Sigmoid colon (tissue), 7 donors: ENCODE measurements around the gene TADA3. TPM values are rescaled to one million over a fixed set of nuclear protein-coding genes. Genes with fewer than 3 reads are reported as not detected.

Experiments used
- DNase-seq: peaks from one replicate; pipeline ENCODE4 v3.0.0-alpha.2; 2019
- H3K27ac ChIP-seq, 4 donors: fragments of 200-600 bp; sonication (generic); one replicate each; pipeline ENCODE4 v1.5.1; 2016 to 2019; ENCODE audit warnings: mild to moderate bottlenecking in 1 of 4
- H3K27me3 ChIP-seq, 3 donors: fragments of 200-600 bp; sonication (generic); one replicate each; pipeline ENCODE4 v1.5.1; 2019; ENCODE audit warnings: mild to moderate bottlenecking in 1 of 3
- H3K36me3 ChIP-seq, 4 donors: fragments of 200-600 bp; sonication (generic); one replicate each; pipeline ENCODE4 v1.5.1; 2016 to 2019
- H3K4me1 ChIP-seq, 4 donors: fragments of 200-600 bp; sonication (generic); one replicate each; pipeline ENCODE4 v1.5.1; 2017 to 2019
- H3K4me3 ChIP-seq, 4 donors: fragments of 200-600 bp; sonication (generic); one replicate each; pipeline ENCODE4 v1.5.1; 2017 to 2019; ENCODE audit warnings: mild to moderate bottlenecking in 2 of 4, moderate library complexity in 1 of 4
- H3K9me3 ChIP-seq, 4 donors: fragments of 200-600 bp in 3 of 4; sonication (generic) in 3 of 4; one replicate each; pipeline versions ENCODE4 v1.5.1 to v1.6.1; 2013 to 2019
- CTCF ChIP-seq, 4 experiments: fragments of 450-650 bp in 3 of 4; fragments of 200-600 bp in 1 of 4; IDR thresholded peaks; one replicate each; pipeline ENCODE4 v1.5.1; 2016 to 2019; ENCODE audit warnings: antibody characterized with exemption in 4 of 4, mild to moderate bottlenecking in 3 of 4, moderate library complexity in 2 of 4
- EP300 ChIP-seq, 4 donors: sonication (generic); formaldehyde crosslinking; IDR thresholded peaks; one replicate each; pipeline ENCODE4 v1.6.1; 2017; ENCODE audit warnings: antibody characterized with exemption in 4 of 4
- POLR2A ChIP-seq, 2 donors: fragments of 450-650 bp; IDR thresholded peaks; one replicate each; pipeline ENCODE4 v1.6.1; 2016; ENCODE audit warnings: antibody characterized with exemption in 2 of 2, mild to moderate bottlenecking in 2 of 2, moderate library complexity in 2 of 2
- POLR2AphosphoS5 ChIP-seq, 4 donors: sonication (generic); formaldehyde crosslinking; IDR thresholded peaks; one replicate each; pipeline ENCODE4 v1.6.1; 2017; ENCODE audit warnings: antibody characterized with exemption in 4 of 4
- WGBS, 2 donors: extraction: QIAGEN DNeasy Blood & Tissue Kit; methylation state at CpG; one replicate each; pipeline ENCODE4 v1.1.7; 2013; 5-methylcytosine and 5-hydroxymethylcytosine counted together
- intact Hi-C: fragments of 100-400 bp; cut with DNase I; formaldehyde crosslinking; loops from one replicate; pipeline ENCODE4 v1.15.1; 2023
- polyA plus RNA-seq, 3 donors: library from polyadenylated mRNA; stranded (reverse); fragments of 200-250 nt; gene quantifications; one replicate each; pipeline ENCODE4 v1.2.3, GENCODE V29; 2013
- total RNA-seq, 4 donors: library from RNA; depleted of rRNA; stranded (reverse); fragments of >200 nt; gene quantifications; one replicate each; pipeline ENCODE4 v1.1.0, GENCODE V29; 2016
- donor health status: healthy with polysubstance abuse.
- donor health status: Bipolar disorder and iron deficiency.
- donor health status: healthy.

Gene TADA3
- total and polyA plus RNA-seq, 7 donors = 52.2 to 87.1 (median 72.4) TPM

- H3K36me3 ChIP-seq = peaks cover 46 to 73% (median 49%) of the 10 kb centered on the region in 4 donors
- WGBS, 2 donors = 98 to 99% methylated on average over 2 of the region's 2 CpGs
- H3K9me3 ChIP-seq = no peaks in the 10 kb centered on the region
- DNase-seq = no peak
- intact Hi-C loops = loop anchor here (2.0 kb wide), 1 partner anchor 45 kb away; the partner anchor contains the start of genes ARPC4 and TADA3
- no peak for TF ChIP-seq POLR2AphosphoS5 (IDR thresholded peaks at IDR 0.05)
- TF ChIP-seq EP300 (IDR thresholded peaks at IDR 0.05) = no peak
- no peak for TF ChIP-seq POLR2A (IDR thresholded peaks at IDR 0.05)
- TF ChIP-seq CTCF (IDR thresholded peaks at IDR 0.05) = no peak
- peak overlapping the region in 1 of 4 donors; percentile 94 for H3K27ac ChIP-seq
- H3K4me1 ChIP-seq = peaks cover 0 to 35% (median 25%) of the 10 kb centered on the region in 4 donors
- no peak overlapping the region for H3K4me3 ChIP-seq
- H3K27me3 ChIP-seq = no peaks in the 10 kb centered on the region
Observed at GRCh38 chr3:9748031-9748430, 44.2 kb downstream of the TADA3 start.

GRCh38 chr3:9747267-9747666 lies 45.0 kb downstream of the TADA3 start:
- intact Hi-C loops = no loop called here
- Histone ChIP-seq H3K27me3 (no peaks in the 10 kb centered on the region), H3K27ac (no peak overlapping the region), H3K9me3 (no peaks in the 10 kb centered on the region), H3K36me3 (peaks cover 54 to 73% (median 56%) of the 10 kb centered on the region in 4 donors), H3K4me3 (no peak overlapping the region), H3K4me1 (peaks cover 0 to 35% (median 25%) of the 10 kb centered on the region in 4 donors)
- DNase-seq = no peak
- TF ChIP-seq EP300 (IDR thresholded peaks at IDR 0.05) (no peak), POLR2A (IDR thresholded peaks at IDR 0.05) (no peak), POLR2AphosphoS5 (IDR thresholded peaks at IDR 0.05) (no peak)
- WGBS, 2 donors = 92 to 96% methylated on average over 8 of the region's 8 CpGs

- H3K4me3 ChIP-seq = no peak overlapping the region
- intact Hi-C loops = no loop called here
- H3K27ac ChIP-seq = no peak overlapping the region
- no peak for DNase-seq
- peaks cover 0 to 28% (median 20%) of the 10 kb centered on the region in 4 donors for H3K4me1 ChIP-seq
- no peaks in the 10 kb centered on the region for H3K9me3 ChIP-seq
- WGBS, 2 donors = 76 to 86% methylated on average over 5 of the region's 5 CpGs
- TF ChIP-seq EP300 (IDR thresholded peaks at IDR 0.05) = no peak
- no peak for TF ChIP-seq POLR2A (IDR thresholded peaks at IDR 0.05)
- no peak for TF ChIP-seq POLR2AphosphoS5 (IDR thresholded peaks at IDR 0.05)
- TF ChIP-seq CTCF (IDR thresholded peaks at IDR 0.05) = no peak
- peaks cover 63 to 73% (median 64%) of the 10 kb centered on the region in 4 donors for H3K36me3 ChIP-seq
- H3K27me3 ChIP-seq = no peaks in the 10 kb centered on the region
Observed at GRCh38 chr3:9746330-9746729, 45.9 kb downstream of the TADA3 start.

GRCh38 chr3:9745521-9745920 lies 46.8 kb downstream of the TADA3 start:
- DNase-seq = no peak
- WGBS, 2 donors = 93 to 96% methylated on average over 12 of the region's 12 CpGs
- H3K36me3 ChIP-seq = peaks cover 70 to 79% (median 72%) of the 10 kb centered on the region in 4 donors
- no peak overlapping the region for H3K27ac ChIP-seq
- H3K4me1 ChIP-seq = peaks cover 0 to 19% (median 12%) of the 10 kb centered on the region in 4 donors
- intact Hi-C loops = no loop called here
- H3K4me3 ChIP-seq = no peak overlapping the region
- no peaks in the 10 kb centered on the region for H3K9me3 ChIP-seq
- no peaks in the 10 kb centered on the region for H3K27me3 ChIP-seq
- no peak for TF ChIP-seq EP300 (IDR thresholded peaks at IDR 0.05)
- no peak for TF ChIP-seq CTCF (IDR thresholded peaks at IDR 0.05)
- no peak for TF ChIP-seq POLR2AphosphoS5 (IDR thresholded peaks at IDR 0.05)
- no peak for TF ChIP-seq POLR2A (IDR thresholded peaks at IDR 0.05)

GRCh38 chr3:9744162-9744561 lies 48.1 kb downstream of the TADA3 start:
- Histone ChIP-seq H3K4me1 (peaks cover 0 to 14% (median 8%) of the 10 kb centered on the region in 4 donors), H3K4me3 (no peak overlapping the region), H3K27ac (no peak overlapping the region), H3K27me3 (no peaks in the 10 kb centered on the region), H3K9me3 (no peaks in the 10 kb centered on the region), H3K36me3 (peaks cover 81 to 93% (median 85%) of the 10 kb centered on the region in 4 donors)
- no peak for DNase-seq
- intact Hi-C loops = no loop called here
- TF ChIP-seq POLR2AphosphoS5 (IDR thresholded peaks at IDR 0.05) = no peak
- TF ChIP-seq POLR2A (IDR thresholded peaks at IDR 0.05) = no peak
- no peak for TF ChIP-seq EP300 (IDR thresholded peaks at IDR 0.05)
- TF ChIP-seq CTCF (IDR thresholded peaks at IDR 0.05) = no peak
- 96% methylated on average over 13 of the region's 13 CpGs for WGBS, 2 donors
